Frontal cortex (tissue), 4 donors: ENCODE measurements around the gene VPS51. TPM values are rescaled to one million over a fixed set of nuclear protein-coding genes. Genes with fewer than 3 reads are reported as not detected.

Source experiments
- DNase-seq, 2 donors: peaks; one replicate each; pipeline ENCODE4 v3.0.0; 2012; ENCODE audit warnings: low spot score in 2 of 2
- FAIRE-seq: peaks from 2 replicates; lab custom pipeline; 2012; peaks lifted over from hg19 to GRCh38; lab: Jason Lieb, UNC
- total RNA-seq: library from RNA; depleted of rRNA; stranded (reverse); fragments of >200 nt; gene quantifications from one replicate; pipeline ENCODE4 v1.2.3, GENCODE V29; 2014
- donor health status: control.
- donor health status: control.
- donor health status: control.

The VPS51 gene
- total RNA-seq, 1 donor from 2014 or later: 229 TPM

DNA sequence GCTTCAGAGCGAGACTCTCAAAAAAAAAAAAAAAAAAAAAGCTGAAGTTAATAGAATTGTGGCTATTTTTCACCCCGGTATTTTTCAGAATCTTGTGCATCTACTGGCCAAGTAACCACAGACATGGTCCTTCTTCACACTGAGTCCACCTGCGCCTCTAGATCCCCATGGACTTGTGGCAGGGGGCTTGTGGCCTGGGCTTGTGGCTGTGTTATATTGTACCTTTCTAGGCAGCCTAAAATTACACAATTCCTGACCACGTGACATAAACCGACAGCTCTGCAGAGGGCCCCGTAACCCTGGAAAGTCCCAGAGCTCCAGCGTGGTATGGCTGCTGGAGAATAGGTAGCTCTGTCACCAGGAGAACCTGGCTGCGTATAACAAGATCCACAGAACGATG, 26.8 kb upstream of the VPS51 start:
- FAIRE-seq (no peak), DNase-seq (no peak)

DNA sequence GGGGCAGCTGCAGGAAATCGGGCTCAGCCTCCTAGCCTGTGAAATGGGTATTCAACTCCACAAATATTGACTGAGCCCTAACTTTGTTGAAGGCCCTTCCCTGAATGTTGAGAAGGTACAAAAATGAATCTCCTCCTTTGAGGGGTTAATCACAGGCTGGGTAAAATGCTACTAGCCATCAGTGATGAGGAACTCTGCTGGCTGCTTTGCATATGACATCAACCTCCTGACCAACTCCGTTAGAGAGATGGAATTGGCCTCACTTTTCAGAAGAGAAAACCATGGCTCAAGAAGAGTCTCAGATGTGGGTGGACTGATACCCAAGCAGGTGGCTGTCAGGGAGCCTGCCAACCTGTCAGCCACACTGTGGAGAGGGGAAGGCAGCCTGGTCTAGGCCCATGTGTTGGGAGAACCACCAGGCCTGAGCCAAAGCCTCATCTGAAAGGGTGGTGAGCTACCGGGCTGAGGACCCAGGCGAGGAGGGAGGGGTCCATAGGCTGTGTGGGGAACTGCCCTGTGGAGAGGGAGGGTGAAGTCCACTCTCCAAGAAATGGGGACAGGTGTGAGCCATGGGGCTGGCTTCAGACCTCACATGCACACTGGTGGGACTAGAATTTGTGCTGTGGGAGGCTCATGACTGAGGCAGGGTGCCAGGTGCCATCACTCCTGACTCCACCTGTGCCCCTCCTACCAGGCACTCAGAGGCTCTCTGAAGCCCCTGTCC, 23.9 kb upstream of the VPS51 start:
- FAIRE-seq (no peak), DNase-seq (no peak)

DNA sequence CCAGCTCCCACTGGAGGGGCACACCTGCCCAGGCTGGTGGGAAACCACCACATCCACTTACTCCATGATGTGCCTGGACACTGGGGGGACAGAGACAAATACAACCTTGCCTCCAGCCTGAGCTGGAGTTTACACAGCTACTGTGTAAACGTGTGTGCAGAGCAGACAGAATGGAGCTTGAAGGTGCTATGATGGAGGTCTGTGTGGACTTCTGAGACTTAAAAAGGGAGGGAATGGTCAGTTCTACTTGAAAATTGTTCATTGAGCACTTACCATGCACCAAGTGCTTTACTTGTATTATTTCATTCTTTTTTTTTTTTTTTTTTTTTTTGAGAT, 23.4 kb upstream of the VPS51 start:
- FAIRE-seq (no peak), DNase-seq (no peak)

DNA sequence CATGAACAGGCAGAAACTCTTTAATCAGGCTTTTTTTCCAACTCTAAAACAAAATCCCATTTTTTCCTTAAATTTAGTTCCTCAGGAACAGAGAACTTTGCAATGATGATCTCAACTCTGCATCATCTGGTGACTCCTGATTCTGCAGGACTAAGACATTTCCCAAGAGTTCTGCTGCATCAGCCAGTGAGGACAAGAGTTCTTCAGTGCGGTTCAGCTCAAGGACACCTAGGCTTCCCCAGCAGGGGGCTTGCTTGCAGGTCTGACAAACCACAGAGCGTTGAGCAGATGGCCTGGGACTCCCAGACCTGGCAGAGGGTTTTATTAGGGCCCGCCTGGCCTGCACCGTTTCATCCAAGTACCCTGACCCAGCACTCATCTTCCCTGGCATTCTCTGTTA, 18.6 kb upstream of the VPS51 start:
- DNase-seq: no peak
- no peak for FAIRE-seq

DNA sequence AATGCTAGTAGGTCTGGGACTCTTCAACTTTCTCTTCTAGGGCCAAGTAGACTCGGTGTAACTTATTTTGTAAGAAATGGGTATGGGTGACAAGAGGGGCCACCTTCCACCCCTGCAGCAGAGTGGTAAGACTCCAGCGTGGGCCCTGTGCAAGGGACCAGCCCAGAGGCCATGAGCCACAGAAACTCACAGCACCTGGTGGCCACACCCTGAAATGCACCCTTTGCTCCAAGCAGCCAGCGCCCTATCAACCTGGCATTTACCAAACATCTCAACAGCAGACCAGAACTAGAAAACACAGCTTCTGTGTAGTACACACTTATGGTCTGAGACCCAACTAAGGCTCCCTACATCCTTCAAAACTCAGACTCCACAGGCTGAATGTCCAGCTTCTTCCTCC, 17.9 kb upstream of the VPS51 start:
- no peak for FAIRE-seq

DNA sequence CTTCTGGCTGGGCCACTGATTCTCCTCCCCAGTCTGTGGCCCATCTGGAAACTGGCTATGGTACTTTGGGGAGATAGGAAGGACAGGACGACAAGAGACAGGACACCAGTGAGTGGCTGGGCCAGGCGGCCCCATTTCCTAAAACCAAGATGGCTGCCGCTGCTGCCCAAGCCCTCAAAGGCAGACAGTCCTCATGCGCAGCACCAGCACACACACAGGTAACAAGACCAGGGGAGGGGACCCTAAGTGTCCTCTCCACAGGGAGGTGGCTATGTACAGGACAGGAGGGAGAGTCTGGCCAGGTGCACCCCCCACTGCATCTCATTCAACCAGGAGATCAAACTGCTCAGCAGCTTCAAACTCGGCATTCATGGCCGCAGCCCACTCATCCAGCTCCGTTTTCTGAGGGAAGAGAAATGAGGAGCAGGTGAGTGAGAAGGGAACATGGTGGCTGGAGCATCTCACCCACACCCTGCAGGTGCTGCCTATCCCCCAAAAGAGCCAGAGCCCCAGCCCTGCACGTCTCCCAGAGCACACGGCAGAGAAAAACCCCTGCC, 17.1 kb upstream of the VPS51 start:
- no peak for DNase-seq
- no peak for FAIRE-seq

More for the DNA sequence above, 17.9 kb upstream of the VPS51 start:
- no peak for DNase-seq

DNA sequence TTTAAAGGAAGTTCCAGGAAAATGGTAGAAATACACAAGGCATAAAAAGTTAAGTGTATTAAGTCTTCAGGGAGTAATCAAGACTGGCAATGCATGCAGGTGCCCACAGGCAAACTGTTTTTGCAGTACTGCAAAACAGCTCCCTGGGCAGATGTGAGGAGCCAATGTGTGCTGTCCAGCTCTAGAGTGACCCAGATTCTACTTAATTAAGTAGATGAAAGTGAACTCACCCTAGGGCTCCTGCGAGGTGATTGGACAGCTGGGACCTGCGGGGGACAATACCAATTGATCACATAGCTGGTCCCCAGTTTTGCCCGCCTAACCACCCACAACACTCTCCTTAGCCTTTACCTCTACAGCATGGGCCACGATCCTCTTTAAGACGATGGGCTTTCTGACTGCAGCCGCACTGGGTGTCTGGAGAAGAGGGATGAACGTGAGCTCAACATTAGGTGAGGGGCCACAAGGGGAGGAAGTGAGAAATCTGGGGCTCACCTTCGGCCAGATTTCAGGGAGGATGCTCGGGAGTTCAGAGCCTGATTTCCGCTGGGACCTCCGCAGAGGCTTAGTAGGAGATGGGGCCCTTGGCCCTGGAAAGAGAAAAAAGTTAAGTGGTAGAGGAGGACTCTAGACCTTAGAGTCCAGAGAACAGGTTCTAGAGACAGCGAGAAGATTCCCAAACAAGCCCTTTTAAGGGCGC, 12.7 kb upstream of the VPS51 start:
- FAIRE-seq (no peak), DNase-seq (no peak)

DNA sequence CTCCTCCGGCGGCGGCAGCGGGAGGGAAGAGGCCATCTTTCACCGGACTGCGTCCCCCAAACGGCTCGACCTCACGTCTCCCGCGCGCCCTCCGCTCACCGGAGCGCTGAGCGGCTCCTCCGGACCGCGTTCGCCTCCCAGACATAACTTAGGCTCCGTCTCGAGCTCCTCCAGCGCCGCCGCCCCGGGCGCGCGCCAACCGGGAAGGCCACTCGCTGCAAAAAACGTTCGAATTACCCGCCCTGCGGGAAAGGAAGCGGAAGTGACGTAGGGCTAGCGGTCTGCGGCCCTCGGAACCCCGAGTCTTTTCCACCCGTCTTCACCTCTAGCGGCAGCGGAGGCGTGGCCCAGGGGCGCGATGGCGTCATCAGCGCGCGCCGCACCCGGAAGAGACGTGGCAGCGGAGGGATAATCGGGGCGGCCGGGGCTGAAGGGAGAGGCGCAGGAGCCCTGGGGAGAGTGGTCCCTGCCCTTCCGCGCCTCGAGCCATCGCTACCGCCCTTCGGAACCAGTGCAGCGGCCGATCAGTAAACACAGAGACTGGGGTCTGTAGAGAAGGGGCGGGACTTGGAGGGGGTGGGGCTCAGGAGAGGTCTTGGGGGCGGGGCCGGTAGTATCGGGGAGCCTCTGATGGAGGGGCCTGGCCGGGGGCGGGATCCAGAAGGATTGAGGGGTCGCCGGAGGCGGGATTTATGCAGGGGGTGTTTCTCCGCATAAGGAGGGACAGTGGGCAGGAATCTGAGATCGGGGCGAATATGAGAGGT, 12.0 kb upstream of the VPS51 start, which contains the start of the genes CDCA5 and ZFPL1:
TSS of gene CDCA5 (minus strand) at position 207 of the 764 bp plus-strand sequence. CDS start at position 145, 62 bp downstream.
TSS of gene ZFPL1 (plus strand) at position 389 of the 764 bp plus-strand sequence. CDS start 477 bp downstream, outside the sequence.
- DNase-seq (peak; percentile 97 to 99), FAIRE-seq (no peak)

DNA sequence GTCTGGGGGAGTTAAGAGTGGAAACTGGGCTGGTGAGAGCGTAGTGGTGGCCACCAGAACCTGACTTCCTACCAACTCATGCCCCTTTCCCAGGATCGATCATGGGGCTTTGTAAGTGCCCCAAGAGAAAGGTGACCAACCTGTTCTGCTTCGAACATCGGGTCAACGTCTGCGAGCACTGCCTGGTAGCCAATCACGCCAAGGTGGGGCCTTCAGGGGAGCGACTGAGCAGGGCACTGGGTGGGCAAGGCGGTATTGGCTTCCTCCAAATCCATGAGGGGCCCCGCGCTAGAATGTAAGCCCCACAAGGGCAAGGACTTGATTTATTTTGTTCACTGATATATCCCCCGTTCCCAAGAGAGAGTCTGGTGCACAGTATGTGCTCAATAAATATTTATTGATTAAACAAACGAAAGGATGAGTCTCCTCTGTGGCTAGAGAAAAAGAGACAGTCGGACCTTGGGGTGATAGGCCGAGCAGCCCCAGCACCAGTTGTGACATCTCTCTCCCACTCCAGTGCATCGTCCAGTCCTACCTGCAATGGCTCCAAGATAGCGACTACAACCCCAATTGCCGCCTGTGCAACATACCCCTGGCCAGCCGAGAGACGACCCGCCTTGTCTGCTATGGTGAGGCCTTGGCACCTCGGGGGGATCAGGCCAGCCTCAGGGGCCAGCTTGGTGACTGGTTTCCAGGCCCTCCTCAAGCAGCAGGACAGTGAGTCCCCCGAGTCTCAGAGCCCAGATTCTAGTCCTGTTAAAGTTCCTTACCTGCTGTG, 11.2 kb upstream of the VPS51 start:
- FAIRE-seq: no peak
- no peak for DNase-seq

DNA sequence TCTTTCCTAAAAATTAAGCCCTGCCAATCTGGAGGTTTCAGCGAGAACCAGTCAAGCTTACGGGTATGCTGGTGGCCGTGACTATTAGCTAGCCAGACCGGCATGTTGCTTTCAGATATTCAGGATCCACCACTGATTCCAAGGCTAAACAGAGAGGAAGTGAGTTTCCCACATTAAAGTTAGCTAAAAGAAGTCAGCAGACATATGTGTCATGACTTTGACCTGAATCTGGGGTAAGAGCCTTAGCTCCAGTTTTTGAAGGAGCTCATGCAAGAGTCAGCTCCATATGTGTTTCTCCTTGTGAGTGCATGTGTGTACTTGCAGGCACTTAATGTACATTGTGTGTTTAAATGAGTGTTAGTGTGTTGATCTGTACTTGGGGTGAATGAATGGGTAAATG, 10.6 kb upstream of the VPS51 start:
- FAIRE-seq (no peak), DNase-seq (no peak)

DNA sequence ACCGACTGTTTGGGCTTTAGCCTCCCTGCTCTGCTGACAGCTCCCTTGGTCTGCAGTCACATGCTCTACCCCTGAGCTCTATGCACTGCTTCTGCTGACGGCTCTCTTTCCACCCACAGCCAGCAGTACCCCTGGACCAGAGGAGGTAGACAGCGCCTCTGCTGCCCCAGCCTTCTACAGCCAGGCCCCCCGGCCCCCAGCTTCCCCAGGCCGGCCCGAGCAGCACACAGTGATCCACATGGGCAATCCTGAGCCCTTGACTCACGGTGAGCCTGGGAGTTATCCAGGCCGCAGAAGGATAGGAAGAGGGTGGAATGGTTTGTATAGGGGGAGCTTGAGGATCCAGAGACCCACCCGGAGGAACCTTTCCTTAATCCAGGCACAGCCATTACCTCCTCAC, 9.2 kb upstream of the VPS51 start:
- no peak for DNase-seq
- FAIRE-seq: no peak

DNA sequence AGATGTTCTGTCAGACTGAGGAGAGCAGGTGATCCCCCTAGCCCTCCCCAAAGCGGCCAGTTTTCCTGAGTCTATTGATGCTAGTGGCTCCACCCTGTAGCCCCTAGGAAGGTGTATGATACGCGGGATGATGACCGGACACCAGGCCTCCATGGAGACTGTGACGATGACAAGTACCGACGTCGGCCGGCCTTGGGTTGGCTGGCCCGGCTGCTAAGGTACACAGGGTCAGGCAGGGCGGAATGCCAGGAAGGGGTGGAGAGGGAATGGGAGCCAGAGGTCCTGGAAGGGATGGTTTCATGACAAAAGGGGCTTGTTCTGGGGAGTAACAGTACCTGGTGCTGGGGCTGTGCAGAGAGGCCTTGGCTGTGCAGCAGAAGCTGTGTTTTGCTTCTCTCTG, 8.8 kb upstream of the VPS51 start:
- DNase-seq (no peak), FAIRE-seq (no peak)

DNA sequence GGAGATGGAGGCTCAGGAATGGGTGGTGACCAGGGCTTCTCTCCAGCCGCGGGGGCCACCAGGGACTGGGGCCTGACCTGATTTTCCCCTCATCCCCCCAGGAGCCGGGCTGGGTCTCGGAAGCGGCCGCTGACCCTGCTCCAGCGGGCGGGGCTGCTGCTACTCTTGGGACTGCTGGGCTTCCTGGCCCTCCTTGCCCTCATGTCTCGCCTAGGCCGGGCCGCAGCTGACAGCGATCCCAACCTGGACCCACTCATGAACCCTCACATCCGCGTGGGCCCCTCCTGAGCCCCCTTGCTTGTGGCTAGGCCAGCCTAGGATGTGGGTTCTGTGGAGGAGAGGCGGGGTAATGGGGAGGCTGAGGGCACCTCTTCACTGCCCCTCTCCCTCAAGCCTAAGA, 8.2 kb upstream of the VPS51 start:
- FAIRE-seq (no peak), DNase-seq (no peak)

DNA sequence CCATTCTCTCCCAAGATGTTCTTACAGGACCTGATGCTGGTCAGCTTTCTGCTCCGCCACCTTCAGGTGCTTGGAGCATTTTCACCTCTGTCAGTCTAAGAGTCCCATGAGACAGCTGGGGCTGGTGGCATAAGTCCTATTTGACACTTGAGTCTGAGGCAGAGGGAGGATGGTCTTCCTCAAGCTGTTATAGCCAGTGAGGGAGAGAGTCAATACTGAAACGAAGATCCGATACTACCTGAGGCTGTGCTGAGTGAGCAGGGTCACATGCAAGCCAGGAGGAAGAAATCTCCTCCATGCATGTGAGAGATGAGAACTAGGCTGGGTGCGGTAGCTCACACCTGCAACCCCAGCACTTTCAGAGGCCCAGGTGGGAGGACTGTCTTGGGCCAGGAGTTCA, 6.4 kb upstream of the VPS51 start:
- DNase-seq (no peak), FAIRE-seq (no peak)

DNA sequence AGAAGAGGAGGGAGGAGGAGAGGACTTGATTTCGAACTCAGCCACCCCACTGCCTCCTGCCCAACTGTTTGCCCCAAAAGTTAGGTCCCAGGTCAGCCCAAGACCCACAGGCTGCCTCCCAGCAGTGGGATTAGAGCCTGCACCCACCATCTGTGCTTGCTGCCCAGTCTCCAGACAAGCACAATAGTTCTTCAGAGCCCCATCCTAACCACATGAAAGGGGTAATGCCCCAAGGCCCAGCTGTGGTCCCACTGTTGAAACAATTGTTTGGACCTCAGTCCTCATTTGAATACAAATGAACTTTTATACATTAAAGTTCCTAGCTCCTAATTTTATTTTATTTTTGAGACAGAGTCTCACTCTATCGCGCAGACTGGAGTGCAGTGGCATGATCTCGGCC, 5.4 kb upstream of the VPS51 start:
- DNase-seq (peak in 1 of 2 donors; percentile 53), FAIRE-seq (no peak)

DNA sequence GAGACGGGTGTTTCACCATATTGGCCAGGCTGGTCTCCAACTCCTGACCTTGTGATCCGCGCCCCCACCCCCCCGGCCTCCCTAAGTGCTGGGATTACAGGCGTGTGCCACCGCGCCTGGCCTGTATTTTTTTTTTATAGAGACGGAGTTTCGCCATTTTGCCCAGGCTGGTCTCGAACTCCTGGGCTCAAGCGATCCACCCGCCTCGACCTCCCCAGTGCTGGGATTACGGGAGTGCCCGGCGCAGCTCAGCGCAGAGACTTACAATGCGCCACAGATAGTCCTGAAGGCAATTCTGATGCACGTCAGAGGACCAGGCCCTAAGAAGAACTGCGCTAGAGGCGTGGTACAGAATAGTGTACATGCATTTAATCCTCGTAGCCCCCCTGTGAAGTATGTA, 587 bp upstream of the VPS51 start:
- FAIRE-seq: no peak
- DNase-seq: no peak

DNA sequence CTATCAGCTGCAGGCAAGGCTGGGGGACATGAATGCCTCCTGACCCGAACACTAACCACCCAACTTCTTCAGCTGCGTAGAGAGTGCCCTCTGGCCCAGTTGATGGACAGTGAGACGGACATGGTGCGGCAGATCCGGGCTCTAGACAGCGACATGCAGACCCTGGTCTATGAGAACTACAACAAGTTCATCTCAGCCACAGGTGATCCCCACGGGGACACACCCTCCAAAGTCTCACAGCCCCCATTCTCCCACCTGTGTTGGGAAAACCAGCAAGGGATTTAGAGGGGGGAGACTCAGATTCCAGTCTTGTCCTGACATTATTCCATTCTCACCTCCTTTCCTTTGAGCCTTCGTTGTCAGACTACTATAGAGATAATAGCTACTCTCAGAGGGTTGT, 912 bp downstream of the VPS51 start:
- DNase-seq: no peak
- FAIRE-seq: no peak

DNA sequence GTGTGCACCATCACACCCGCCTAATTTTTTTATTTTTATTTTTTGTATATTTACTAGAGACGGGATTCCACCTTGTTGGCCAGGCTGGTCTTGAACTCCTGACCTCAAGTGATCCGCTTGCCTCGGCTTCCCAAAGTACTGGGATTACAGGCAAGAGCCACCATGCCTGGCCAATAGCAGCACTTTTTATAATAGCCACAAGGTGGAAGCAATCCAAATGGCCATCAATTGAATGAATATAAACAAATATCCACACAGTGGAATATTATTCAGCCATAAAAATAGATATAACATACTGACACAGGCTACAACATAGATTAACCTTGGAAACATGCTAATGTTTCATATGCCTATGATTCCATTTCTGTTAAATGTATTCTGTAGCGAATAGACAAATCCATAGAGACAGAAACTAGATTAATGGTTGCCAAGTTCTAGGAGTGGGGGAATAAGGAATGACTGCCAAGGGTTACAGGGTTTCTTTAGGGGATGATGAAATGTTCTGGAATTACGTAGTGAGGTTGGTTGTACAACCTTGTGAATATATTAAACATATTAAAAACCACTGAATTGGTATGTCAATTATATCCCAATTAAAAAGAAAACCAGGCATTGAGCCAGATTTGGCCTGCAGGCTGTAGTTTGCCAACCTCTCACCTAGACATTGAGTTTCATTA, 4.8 kb downstream of the VPS51 start:
- FAIRE-seq: no peak
- no peak for DNase-seq
